ENCODE results near the gene SMURF1. TPM values are rescaled to one million over a fixed set of nuclear protein-coding genes. Genes with fewer than 3 reads are reported as not detected.
A peak's percentile ranks its signal among the peaks of the same experiment; 100 is the strongest.

SMURF1 gene
- total and polyA plus RNA-seq, 10 donors = 2.5 to 29.0 (median 21.0) TPM

GRCh38 chr7:99040104-99040958, 103.6 kb downstream of the SMURF1 start:
- peaks cover 3 to 100% (median 86%) of the 10 kb centered on the region in 6 donors for H3K36me3 ChIP-seq
- no peaks in the 10 kb centered on the region for H3K27me3 ChIP-seq (replicated peaks in 1 of 7)
- peaks cover 0 to 18% (median 7%) of the 10 kb centered on the region in 6 donors for H3K4me1 ChIP-seq
- H3K4me3 ChIP-seq = no peak overlapping the region
- H3K9me3 ChIP-seq = no peaks in the 10 kb centered on the region
- WGBS, 5 donors = 72 to 78% (median 74%) methylated on average over 30 to 31 of the region's 31 CpGs
- peak; percentile 81 for DNase-seq
- peak overlapping the region in 5 of 8 donors; percentile 17 to 64 (median 57) for H3K27ac ChIP-seq
- TF ChIP-seq POLR2AphosphoS5 (IDR thresholded peaks at IDR 0.05) (peak in 2 of 3 donors; percentile 35 to 48), POLR2A (IDR thresholded peaks at IDR 0.05) (no peak)
- TF ChIP-seq, protein P1, sequence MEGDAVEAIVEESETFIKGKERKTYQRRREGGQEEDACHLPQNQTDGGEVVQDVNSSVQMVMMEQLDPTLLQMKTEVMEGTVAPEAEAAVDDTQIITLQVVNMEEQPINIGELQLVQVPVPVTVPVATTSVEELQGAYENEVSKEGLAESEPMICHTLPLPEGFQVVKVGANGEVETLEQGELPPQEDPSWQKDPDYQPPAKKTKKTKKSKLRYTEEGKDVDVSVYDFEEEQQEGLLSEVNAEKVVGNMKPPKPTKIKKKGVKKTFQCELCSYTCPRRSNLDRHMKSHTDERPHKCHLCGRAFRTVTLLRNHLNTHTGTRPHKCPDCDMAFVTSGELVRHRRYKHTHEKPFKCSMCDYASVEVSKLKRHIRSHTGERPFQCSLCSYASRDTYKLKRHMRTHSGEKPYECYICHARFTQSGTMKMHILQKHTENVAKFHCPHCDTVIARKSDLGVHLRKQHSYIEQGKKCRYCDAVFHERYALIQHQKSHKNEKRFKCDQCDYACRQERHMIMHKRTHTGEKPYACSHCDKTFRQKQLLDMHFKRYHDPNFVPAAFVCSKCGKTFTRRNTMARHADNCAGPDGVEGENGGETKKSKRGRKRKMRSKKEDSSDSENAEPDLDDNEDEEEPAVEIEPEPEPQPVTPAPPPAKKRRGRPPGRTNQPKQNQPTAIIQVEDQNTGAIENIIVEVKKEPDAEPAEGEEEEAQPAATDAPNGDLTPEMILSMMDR (IDR thresholded peaks at IDR 0.05 in 8 of 11, conservative IDR thresholded peaks at IDR 0.05 in 3 of 11) = peak; percentile 58 to 82 (median 70)
- intact Hi-C loops (cut with DNase I; ENCODE audit: low total_unique reads) = loop anchor here (2.0 to 10.0 kb wide), 2 partner anchors 104 to 270 kb away; partner anchors contain the start of gene SMURF1

GRCh38 chr7:99039384-99039891, 104.5 kb downstream of the SMURF1 start:
- Histone ChIP-seq H3K27ac (no peak overlapping the region), H3K36me3 (peaks cover 7 to 100% (median 87%) of the 10 kb centered on the region in 6 donors), H3K4me3 (no peak overlapping the region), H3K4me1 (peaks cover 0 to 18% (median 7%) of the 10 kb centered on the region in 6 donors), H3K9me3 (no peaks in the 10 kb centered on the region), H3K27me3 (replicated peaks in 1 of 7) (no peaks in the 10 kb centered on the region)
- intact Hi-C loops (cut with DNase I; ENCODE audit: low total_unique reads) = no loop called here
- DNase-seq = no peak
- TF ChIP-seq, protein P1 (IDR thresholded peaks at IDR 0.05 in 8 of 11, conservative IDR thresholded peaks at IDR 0.05 in 3 of 11) = no peak
- TF ChIP-seq POLR2AphosphoS5 (IDR thresholded peaks at IDR 0.05) (no peak), POLR2A (IDR thresholded peaks at IDR 0.05) (no peak)
- WGBS, 5 donors = 89 to 97% (median 95%) methylated on average over 8 of the region's 8 CpGs

DNA sequence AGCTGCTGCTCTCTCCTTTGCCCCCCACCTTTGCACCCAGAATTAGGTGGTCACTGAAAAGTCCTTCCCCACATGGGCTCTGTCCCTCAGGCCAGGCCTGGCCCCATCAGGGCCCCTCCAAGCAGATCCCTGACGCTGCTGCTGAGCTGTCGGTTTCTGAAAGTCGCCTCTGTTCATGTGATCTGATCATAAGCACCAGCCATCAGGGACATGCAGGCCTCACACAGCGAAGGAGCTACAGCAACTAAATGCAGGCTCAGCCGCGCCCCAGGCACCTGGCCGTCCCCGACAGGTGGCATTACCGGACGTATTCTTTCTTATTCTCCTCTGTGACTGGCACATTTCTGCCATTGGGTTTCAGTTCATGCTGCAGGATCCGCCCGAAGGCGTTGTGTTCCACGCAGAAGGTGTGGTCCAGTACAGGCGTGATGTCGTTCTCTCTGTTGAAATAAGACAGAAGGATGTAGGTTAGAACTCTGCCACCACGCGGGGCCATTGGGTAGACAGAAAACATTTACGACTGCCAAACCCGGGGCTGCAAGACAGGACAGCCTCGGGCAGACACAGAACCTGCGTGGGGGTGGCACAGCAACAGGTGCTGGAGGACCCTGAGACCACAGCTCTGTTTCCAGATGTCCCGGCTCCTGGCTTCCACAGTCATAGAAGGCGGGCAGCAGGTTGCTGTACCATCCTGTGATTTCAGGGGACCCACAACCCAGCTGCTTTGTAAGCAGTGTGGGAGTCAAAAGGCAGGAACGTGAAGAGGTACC, 105.6 kb downstream of the SMURF1 start:
- intact Hi-C loops (cut with DNase I; ENCODE audit: low total_unique reads) = no loop called here

More for the DNA sequence above, 105.6 kb downstream of the SMURF1 start:
- no peaks in the 10 kb centered on the region for H3K9me3 ChIP-seq
- peaks cover 0 to 18% (median 7%) of the 10 kb centered on the region in 6 donors for H3K4me1 ChIP-seq
- H3K36me3 ChIP-seq = peaks cover 7 to 100% (median 91%) of the 10 kb centered on the region in 6 donors
- TF ChIP-seq POLR2A (IDR thresholded peaks at IDR 0.05) = no peak
- TF ChIP-seq POLR2AphosphoS5 (IDR thresholded peaks at IDR 0.05) = no peak
- TF ChIP-seq, protein P1 (IDR thresholded peaks at IDR 0.05 in 8 of 11, conservative IDR thresholded peaks at IDR 0.05 in 3 of 11) = no peak
- H3K27me3 ChIP-seq (replicated peaks in 1 of 7) = no peaks in the 10 kb centered on the region
- WGBS, 5 donors = 94 to 97% (median 95%) methylated on average over 23 to 25 of the region's 25 CpGs
- no peak for DNase-seq
- no peak overlapping the region for H3K27ac ChIP-seq
- H3K4me3 ChIP-seq = no peak overlapping the region
